ENCODE measurements around the gene LRRC18.

The LRRC18 gene

DNA sequence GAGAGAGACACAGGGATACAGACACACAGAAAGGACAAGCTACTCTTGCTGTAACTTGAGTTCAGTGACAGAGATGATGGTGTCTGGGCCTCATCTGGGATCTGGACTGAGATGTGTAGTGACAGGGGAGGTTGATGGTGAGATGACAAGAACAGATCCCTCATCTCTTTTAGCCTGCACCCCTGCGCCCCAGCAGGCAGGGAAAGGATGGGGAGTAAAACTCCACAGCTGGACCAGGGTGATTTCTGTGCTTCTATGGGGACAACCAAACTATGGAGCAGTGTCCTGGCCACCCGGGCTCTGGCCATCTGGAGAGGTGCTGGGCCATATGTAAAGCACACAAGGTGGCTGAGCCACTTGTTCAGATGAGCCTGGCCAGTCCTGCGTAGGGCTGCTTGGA, 4.5 kb upstream of the LRRC18 start:
- no peak for TF ChIP-seq CTCF (IDR thresholded peaks at IDR 0.05; ENCODE audit: low read depth, low read length, poor library complexity, severe bottlenecking)
- no peaks in the 10 kb centered on the region for H3K9me2 ChIP-seq (replicated peaks; ENCODE audit: control insufficient read depth, low read length)
- no peaks in the 10 kb centered on the region for H3K4me1 ChIP-seq (ENCODE audit: control insufficient read depth, low read length)
- H3K79me2 ChIP-seq (ENCODE audit: control insufficient read depth, low read length), result no peaks in the 10 kb centered on the region
- H3K36me3 ChIP-seq (ENCODE audit: control insufficient read depth, low read length), result peaks cover 29% of the 10 kb centered on the region
- no peaks in the 10 kb centered on the region for H3K27me3 ChIP-seq (ENCODE audit: control insufficient read depth, low read length)
- no peak overlapping the region for H3K27ac ChIP-seq (ENCODE audit: low read depth, low read length)
- H3K4me2 ChIP-seq (ENCODE audit: low read length), result no peak overlapping the region
- H3K4me3 ChIP-seq (ENCODE audit: low read length), result no peak overlapping the region
- no peaks in the 10 kb centered on the region for H3K9me3 ChIP-seq (ENCODE audit: control insufficient read depth, insufficient read depth, low read length)
- H4K20me1 ChIP-seq (ENCODE audit: control insufficient read depth, insufficient read depth, low read depth, low read length), result no peaks in the 10 kb centered on the region
- no peaks in the 10 kb centered on the region for H3F3A ChIP-seq (ENCODE audit: control insufficient read depth, insufficient read depth)

- Histone ChIP-seq H3K9me3 (ENCODE audit: control insufficient read depth, insufficient read depth, low read length) (no peaks in the 10 kb centered on the region), H3K4me2 (ENCODE audit: low read length) (no peak overlapping the region), H3K9me2 (replicated peaks; ENCODE audit: control insufficient read depth, low read length) (no peaks in the 10 kb centered on the region), H3K36me3 (ENCODE audit: control insufficient read depth, low read length) (peaks cover 18% of the 10 kb centered on the region), H4K20me1 (ENCODE audit: control insufficient read depth, insufficient read depth, low read depth, low read length) (no peaks in the 10 kb centered on the region), H3K79me2 (ENCODE audit: control insufficient read depth, low read length) (no peaks in the 10 kb centered on the region), H3K4me1 (ENCODE audit: control insufficient read depth, low read length) (no peaks in the 10 kb centered on the region), H3K4me3 (ENCODE audit: low read length) (no peak overlapping the region), H3K27me3 (ENCODE audit: control insufficient read depth, low read length) (no peaks in the 10 kb centered on the region), H3F3A (ENCODE audit: control insufficient read depth, insufficient read depth) (no peaks in the 10 kb centered on the region), H3K27ac (ENCODE audit: low read depth, low read length) (no peak overlapping the region)
- TF ChIP-seq CTCF (IDR thresholded peaks at IDR 0.05; ENCODE audit: low read depth, low read length, poor library complexity, severe bottlenecking) (no peak), EZH2phosphoT487 (IDR thresholded peaks at IDR 0.05; ENCODE audit: borderline replicate concordance, low read length) (no peak)
Measured at GRCh38 chr10:48943096-48943495, 3.5 kb upstream of the LRRC18 start.

GRCh38 chr10:48941427-48942075, 1.9 kb upstream of the LRRC18 start:
- Histone ChIP-seq H3K4me1 (ENCODE audit: control insufficient read depth, low read length) (no peaks in the 10 kb centered on the region), H3K79me2 (ENCODE audit: control insufficient read depth, low read length) (no peaks in the 10 kb centered on the region), H4K20me1 (ENCODE audit: control insufficient read depth, insufficient read depth, low read depth, low read length) (no peaks in the 10 kb centered on the region), H3F3A (ENCODE audit: control insufficient read depth, insufficient read depth) (no peaks in the 10 kb centered on the region), H3K9me2 (replicated peaks; ENCODE audit: control insufficient read depth, low read length) (no peaks in the 10 kb centered on the region), H3K27me3 (ENCODE audit: control insufficient read depth, low read length) (no peaks in the 10 kb centered on the region), H3K36me3 (ENCODE audit: control insufficient read depth, low read length) (peaks cover 11% of the 10 kb centered on the region), H3K4me2 (ENCODE audit: low read length) (no peak overlapping the region), H3K9me3 (ENCODE audit: control insufficient read depth, insufficient read depth, low read length) (no peaks in the 10 kb centered on the region), H3K27ac (ENCODE audit: low read depth, low read length) (no peak overlapping the region), H3K4me3 (ENCODE audit: low read length) (no peak overlapping the region)
- no peak for TF ChIP-seq CTCF (IDR thresholded peaks at IDR 0.05; ENCODE audit: low read depth, low read length, poor library complexity, severe bottlenecking)
- no peak for TF ChIP-seq EZH2phosphoT487 (IDR thresholded peaks at IDR 0.05; ENCODE audit: borderline replicate concordance, low read length)

All from DOHH2 (cell line).